Stimulated activated CD4-positive, alpha-beta T cell treated with anti-CD3 and anti-CD28 coated beads, Interleukin-12 subunit alpha, Interleukin-12 subunit beta, amount 100 ng/mL, for 24 hours (primary cell): Measurements from ENCODE around the gene WDR45B.
"Not testable (repeated sequence)": the region's sequence is repeated elsewhere in the genome, so short reads cannot be mapped to it uniquely, and the experiment has no call there.

Source experiments
- DNase-seq, 2 experiments: peaks; one replicate each; pipeline ENCODE4 v3.0.0-alpha.2; 2020; ENCODE audit warnings: low read depth in 2 of 2

The WDR45B gene

DNA sequence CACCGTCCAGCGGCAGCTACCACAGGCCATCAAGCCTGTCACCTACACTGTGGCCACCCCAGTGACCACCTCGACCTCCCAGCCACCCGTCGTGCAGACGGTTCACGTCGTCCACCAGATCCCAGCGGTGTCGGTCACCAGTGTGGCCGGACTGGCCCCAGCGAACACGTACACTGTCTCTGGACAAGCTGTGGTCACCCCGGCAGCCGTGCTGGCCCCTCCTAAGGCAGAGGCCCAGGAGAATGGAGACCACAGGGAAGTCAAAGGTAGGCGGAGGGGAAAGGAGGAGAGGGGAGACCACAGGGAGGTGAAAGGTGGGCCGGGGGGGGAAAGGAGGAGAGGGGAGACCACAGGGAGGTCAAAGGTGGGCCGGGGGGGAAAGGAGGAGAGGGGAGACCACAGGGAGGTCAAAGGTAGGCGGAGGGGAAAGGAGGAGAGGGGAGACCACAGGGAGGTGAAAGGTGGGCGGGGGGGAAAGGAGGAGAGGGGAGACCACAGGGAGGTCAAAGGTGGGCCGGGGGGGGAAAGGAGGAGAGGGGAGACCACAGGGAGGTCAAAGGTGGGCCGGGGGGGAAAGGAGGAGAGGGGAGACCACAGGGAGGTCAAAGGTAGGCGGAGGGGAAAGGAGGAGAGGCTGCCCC is 62.2 kb downstream of the WDR45B start:
- DNase-seq, result not testable (repeated sequence)

DNA sequence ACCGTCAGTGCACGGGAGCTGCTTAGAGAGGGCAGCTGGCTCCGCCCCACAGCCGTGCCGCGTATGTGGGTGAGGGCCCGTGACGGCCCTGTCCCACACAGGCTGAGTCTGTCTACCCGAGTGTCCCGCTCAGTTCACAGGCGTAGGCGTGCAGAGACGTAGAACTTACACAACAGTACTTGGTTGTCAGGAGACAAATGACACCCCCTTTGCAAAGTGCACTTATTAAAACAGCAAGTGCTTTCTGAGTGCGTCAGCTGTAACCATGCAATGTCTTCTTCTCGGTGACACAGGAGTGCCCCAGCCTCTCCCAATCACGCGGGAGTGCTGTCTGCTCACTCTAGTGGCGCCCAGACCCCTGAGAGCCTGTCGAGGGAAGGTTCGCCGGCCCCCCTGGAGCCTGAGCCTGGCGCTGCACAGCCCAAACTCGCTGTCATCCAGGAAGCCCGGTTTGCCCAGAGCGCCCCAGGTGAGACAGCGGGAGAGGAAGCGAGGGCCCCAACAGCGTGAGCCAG is 64.5 kb downstream of the WDR45B start:
- DNase-seq, result no peak

- no peak for DNase-seq
Observed at GRCh38 chr17:82582709-82583108, 65.5 kb downstream of the WDR45B start.

DNA sequence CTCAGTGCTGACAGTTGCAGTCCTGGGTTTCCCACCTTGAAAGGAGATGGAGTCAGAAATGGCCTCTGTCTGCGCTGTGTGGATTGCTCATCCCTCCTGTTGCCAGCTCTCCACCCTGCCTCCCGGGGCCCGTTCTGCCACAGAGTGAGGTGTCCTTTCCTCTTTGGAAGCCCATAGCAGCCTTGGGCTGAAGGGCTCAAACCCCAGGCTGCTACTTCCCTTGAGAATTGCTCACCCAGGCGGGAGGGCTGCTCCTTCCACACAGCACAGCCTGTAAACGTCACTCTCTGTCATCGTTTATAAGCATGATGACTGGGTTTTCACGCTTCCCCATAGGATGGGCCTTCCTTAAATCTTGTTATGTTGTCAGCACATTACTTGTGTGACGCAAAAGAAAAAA is 66.0 kb downstream of the WDR45B start:
- no peak for DNase-seq

DNA sequence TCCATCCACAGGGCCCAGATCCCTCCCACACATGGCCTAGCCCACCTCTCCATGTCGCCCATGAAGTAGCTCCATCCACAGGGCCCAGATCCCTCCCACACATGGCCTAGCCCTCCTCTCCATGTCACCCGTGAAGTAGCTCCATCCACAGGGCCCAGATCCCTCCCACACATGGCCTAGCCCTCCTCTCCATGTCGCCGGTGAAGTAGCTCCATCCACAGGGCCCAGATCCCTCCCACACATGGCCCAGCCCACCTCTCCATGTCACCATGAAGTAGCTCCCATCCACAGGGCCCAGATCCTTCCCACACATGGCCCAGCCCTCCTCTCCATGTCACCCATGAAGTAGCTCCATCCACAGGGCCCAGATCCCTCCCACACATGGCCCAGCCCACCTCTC is 68.3 kb downstream of the WDR45B start:
- DNase-seq, result not testable (repeated sequence)

GRCh38 chr17:82577300-82577699 is 70.9 kb downstream of the WDR45B start:
- DNase-seq, result no peak

- not testable (repeated sequence) for DNase-seq
Observed at GRCh38 chr17:82575581-82576221, 72.5 kb downstream of the WDR45B start.

DNA sequence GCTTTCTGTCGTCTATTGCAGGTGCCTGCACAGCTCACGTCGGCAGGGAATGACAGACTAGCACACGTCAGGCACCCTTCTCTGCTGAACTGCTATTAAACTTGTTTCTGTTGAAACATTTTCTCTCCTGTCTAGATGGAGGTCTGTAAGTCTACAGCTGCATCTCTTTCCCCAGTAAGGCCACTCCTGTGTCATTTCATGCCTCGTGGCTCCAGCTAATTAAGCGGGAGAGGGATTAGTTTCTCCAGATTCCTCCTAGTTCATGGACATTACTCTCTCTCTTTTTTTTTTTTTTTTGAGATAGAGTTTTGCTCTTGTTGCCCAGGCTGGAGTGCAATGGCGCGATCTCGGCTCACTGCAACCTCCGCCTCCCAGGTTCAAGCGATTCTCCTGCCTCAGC is 74.2 kb downstream of the WDR45B start:
- no peak for DNase-seq

DNA sequence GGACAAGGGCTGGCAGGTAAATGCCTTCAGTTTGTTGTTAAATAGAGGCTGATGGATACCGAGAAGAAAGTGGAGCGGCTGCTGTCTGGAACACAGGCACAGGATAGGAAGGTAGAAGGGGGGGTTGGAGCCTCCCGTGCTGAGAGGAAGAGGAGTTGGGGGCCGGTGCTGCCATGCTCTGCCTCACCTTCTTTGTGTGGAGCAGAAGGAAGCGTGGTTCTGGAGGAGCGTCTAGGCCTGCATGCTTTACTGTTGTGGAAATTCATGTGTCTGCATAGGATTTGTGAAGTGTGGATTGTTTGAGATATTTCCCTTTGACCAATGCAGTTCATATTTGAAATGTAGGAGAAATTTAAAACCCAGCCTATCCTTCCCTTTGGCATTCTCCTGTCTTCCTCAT is 76.4 kb downstream of the WDR45B start:
- DNase-seq, result no peak

DNA sequence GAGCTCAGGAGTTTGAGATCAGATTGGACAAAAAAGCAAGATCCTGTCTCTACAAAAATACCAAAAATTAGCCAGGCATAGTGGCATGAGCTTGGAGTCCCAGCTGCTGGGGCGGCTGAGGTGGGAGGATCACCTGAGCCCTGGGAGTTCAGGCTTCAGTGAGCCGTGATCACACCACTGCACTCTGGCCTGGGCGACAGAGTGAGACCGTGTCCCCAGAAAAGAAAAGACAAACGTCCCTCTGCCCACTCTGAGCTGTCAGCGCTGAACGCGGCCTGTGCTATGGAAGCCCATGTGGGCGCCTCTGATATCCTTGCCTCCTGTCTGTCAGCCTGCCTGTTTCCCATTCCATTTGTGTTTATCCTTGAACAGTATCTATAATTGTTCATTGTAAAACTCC is 78.0 kb downstream of the WDR45B start:
- no peak for DNase-seq

- no peak for DNase-seq
Observed at GRCh38 chr17:82569621-82570020, 78.6 kb downstream of the WDR45B start.

DNA sequence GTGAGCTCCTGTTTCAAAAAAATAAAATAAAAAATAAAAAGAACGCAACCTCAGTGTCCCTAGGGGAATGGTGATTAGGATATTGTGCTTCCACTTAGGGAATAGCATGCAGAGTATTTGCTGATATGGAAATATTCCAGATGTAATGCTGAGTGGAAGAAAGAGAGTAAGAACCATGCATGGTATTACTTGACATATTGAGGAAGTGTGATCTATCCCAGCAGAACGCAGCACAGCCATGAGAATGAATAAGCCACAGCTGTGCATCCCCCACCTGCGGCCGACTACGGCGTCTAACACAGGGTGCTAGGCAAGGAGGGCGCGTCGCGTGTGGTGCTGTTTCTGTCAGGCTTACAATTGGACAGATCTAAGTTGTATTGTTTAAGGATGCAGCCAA is 79.2 kb downstream of the WDR45B start:
- DNase-seq, result no peak

DNA sequence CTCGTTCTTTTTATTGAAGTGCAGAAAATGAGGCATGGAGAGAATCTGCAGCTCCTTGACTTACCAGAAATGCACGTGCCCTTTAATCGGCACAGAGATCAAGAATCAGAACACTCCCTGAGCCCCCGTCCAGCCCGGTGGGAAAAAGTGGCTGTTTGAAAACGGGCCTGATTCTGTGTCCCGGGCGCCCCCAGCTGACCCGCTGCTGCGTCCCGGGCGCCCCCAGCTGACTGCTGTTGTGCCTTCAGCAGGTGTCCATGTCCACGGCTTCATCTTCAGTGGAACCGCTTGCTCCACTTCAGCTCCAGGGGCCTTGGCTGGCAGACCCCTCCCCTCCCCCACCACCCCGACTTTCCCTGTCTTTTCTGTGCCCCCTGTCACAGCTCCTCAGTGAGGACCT is 81.0 kb downstream of the WDR45B start:
- no peak for DNase-seq

- no peak for DNase-seq
Observed at GRCh38 chr17:82566129-82566960, 81.9 kb downstream of the WDR45B start.

DNA sequence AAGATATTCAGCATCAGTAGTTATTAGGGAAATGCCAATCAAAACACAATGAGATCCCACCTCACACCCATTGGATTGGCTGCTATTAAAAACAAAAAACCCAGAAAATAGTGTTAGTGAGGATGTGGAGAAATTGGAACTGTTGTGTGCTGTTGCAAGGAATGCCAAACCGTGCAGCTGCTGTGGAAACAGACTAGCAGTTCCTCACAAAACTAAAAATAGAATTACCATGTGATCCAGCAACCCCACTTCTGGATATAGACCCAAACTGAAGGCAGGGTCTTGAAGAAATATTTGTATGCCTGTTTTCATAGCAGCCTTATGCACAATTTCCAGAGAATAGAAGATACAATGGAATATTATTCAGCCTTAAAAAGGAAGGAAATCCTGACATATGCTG is 82.7 kb downstream of the WDR45B start:
- no peak for DNase-seq
